GM21529 (cell line): ENCODE data around the gene ANKK1.

Experiments
- ATAC-seq: cut with Tn5 transposase; IDR thresholded peaks from one replicate; pipeline ENCODE4 v1.9.1; 2021; ENCODE audit not compliant: unreplicated experiment

ANKK1 gene

GRCh38 chr11:113387605-113388211 lies at the start of gene ANKK1:
Gene ANKK1 (plus strand): TSS chr11:113387779. CDS start chr11:113387885, 106 bp downstream.
- no peak for ATAC-seq

DNA sequence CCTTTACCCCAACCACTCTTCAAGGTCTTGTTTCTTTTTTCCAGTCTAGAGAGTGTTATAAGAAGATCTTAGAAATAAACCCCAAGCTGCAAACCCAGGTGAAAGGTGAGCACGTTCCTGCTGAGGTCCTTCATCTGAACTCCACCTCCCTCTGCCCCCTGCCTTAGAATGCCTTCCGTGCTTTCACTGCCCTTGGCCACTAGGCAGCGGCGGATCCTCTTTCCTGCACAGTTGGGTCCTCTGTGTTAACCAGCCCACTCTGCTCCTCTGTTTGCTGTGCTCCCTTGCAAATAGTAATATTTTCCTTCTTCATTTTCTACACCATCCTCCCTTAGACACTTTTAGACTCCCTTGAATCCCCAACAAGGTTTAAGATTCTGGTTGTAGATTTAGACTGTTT lies 48.8 kb upstream of the ANKK1 start:
- ATAC-seq, result no peak

DNA sequence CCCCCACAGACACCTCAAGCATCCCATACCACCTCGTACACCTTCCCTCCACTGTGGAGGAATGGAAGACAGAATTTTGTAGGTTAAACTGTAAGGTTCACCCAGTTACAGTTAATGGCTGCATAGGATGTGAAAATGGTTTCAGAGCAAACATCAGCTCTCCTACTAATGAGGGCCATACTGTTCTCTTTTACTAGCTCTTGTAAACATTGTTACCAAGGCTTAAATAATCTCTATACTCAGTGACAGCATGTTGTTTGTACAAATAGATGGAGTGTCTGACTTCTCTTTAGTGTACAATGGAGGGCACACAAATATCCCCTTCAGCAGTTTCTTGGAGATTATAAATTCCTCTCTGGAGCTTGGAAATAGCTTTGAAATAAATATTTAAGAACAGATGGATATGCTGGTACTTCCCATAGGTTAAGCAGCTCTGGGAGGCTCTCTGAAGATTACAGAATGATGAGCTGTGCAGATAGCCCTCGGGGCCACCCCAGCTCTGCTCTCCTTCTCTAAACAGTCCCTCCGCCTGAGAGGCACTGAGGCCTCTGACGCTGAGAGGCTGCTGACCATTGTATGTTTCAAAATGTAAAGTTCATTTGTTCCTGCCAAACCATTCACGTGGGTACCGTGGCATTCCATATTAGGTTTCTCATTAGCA lies 47.5 kb upstream of the ANKK1 start:
- ATAC-seq, result no peak

- ATAC-seq, result no peak
Measured at GRCh38 chr11:113341388-113342165, 46.0 kb upstream of the ANKK1 start.

- ATAC-seq, result no peak
Measured at GRCh38 chr11:113345978-113346377, 41.6 kb upstream of the ANKK1 start.

DNA sequence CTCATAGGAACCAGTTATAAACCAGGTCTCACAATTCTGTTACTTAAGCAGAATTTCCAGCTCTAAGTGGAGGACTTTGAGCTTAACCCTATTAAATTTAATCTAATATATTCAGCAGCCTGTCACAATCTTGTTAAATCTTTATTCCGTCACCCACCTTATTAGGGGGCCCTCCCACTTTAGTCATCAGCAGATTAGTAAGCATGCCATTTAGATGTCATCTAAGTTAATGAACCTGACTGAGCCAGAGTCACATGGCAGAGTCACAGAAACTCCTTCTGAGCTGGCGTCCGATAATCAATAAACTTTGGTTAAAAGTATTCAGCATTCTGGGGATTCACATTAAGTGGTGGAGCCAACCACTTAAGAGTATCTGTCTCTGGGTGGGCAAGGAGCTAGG lies 38.1 kb upstream of the ANKK1 start:
- no peak for ATAC-seq

DNA sequence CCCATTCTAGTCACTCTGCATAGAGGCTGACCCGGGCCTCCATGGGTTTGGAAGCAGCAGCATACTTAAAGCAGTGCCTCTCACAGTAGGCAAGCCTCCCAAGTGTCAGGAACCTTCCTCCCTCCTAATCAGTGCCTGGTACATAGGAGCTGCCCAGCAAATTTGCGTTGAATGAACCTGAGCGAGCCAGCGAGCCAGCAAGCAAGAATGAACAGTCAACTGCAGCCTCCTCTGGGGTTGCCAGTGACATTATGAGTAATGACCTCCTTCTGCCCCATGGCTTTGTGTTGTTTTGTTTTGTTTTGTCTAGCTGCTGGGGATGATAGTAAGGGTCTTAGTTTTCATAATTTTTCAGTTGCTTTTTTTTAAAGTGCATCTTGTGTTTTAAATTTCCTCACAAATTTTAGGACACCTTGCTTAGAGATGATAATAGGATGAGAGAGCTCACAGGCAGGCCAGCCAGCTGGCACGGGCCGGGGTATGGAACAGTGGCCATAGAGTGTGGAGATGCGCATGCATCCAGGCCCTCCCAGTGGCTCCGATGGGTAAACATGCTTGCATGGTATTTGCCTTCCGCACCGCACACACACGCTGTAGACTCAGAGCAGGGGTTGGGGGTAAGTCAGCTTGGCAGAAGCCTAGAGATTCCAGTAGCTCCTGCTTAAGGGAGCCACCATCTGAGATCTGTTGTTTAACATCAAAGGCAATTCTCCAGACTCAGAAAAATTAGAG lies 37.1 kb upstream of the ANKK1 start:
- ATAC-seq, result no peak

GRCh38 chr11:113351068-113351450 lies 36.5 kb upstream of the ANKK1 start:
- ATAC-seq, result no peak

GRCh38 chr11:113351480-113351879 lies 36.1 kb upstream of the ANKK1 start:
- ATAC-seq, result no peak

- ATAC-seq, result no peak
Measured at GRCh38 chr11:113356203-113356602, 31.4 kb upstream of the ANKK1 start.

DNA sequence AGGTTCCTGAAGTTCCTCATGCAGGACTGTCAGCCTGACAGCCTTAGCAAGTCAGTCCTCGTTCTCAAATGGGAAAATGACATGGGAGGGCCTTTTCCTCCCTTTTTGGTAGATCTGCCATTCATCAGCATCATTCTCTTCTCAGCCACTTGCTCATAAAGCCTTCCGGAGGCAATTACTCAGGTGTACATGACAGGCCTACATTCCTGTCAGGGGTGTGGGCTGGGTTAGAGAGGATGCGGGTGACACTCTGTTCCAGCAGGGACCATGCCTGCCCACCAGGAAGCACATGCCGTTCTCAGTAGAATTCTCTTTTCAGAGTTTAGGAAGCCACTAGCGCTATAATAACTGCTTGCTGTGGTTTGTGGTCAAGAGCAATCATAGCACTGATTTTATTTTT lies 24.2 kb upstream of the ANKK1 start:
- ATAC-seq, result no peak

DNA sequence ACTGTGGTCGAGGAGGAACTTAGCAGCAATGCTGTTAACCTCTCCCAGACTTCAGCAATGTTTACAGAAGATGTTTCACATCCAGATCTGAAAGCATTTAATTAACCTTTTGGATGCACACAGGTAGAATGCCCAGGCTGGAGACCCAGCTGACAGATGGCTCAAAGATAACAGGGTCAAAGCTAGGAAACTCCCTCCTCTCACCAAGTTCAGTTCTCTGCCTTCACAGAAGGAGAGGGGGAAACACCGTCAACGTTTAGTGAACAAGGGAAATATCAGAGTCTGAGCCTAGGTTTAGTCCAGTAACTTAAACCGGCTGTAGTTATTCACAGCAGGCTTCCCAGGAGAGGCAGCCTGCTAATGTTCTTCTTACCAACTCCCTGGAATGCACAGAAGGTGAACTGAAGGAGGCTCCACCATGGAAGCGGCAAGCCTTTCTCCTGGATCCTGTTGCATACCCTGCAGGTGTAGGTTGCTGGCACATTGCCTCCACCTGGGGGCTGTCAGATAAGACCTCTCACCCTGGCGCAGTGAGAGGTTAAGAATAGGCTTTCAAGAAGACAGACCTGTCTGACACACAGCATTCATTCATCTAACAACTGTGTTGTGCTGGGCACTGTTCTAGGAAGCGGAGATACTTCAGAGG lies 23.5 kb upstream of the ANKK1 start:
- no peak for ATAC-seq

DNA sequence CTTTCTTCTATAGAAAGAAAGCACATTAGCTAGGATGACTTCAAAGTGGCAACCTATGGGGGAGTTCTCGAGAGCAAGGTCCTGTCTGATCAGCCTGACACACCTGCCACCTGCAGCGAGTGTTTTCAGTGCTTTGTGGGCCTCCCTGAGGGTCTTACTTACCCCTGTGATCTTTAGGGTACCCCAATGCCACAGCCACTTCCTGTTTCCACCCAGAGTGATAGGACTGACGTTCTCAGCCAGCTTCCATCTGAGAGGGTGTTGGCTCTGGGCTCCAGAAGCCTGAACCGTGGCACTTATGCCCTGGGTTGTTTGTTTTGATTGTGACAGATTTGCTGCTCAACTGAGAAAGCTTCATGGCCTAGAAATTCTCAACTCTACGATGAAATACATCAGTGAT lies 21.7 kb upstream of the ANKK1 start:
- no peak for ATAC-seq

GRCh38 chr11:113369411-113369810 lies 18.2 kb upstream of the ANKK1 start:
- ATAC-seq, result no peak

DNA sequence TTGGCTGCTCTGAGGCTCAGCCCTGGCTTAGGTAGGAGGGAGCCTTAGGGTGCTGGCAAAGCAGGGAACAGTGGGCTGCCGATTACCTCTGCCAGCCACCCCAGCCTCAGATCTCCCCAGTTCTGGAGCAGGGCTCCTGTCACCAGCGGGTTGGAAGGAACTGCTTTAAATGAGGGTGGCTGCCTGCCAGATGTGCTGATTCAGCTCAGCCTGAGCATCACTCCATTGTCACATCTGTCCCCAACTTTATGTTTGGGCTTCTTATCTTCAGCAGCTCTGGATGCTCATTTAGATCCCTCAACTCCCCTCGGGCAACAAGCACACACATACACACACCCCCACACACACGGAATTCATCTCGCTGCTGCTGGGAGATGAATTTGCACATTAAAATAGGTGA lies 16.9 kb upstream of the ANKK1 start:
- no peak for ATAC-seq

DNA sequence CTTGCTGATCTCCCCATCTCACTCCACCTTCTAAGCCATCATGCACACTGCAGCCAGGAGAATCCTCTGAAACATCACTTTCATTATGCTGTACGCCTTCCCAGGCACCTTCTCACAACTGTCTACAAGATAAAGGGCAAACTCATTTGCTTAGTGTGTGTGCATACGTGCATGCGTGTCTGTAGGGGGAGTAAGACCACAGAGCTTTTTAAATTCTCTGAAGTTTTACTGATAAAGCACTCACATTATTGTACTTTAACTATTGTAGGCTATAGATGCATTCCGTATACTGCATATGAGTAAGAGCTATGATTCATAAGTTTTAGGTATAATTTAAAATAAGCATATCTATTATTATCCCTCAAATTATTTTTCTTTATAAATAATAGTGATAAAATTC lies 15.3 kb upstream of the ANKK1 start:
- no peak for ATAC-seq

DNA sequence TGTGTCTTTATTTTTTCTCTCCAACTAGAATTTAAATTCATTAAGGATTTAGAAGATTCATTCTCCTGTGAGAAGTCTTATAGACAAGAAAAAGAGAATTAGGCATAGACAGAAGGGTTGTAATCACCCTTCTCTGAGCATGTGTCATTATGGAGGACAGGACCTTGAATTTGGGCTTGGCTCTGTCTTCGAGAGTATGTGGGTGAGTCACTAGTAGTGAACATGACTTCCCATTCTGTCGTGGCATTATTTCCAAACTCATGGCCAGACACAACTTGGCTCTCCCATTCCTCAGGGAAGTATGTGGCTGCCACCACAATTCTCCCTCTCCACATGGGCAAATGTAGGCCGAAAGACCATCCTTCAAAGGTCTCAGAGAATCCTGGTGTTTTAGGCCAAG lies 14.3 kb upstream of the ANKK1 start:
- no peak for ATAC-seq

DNA sequence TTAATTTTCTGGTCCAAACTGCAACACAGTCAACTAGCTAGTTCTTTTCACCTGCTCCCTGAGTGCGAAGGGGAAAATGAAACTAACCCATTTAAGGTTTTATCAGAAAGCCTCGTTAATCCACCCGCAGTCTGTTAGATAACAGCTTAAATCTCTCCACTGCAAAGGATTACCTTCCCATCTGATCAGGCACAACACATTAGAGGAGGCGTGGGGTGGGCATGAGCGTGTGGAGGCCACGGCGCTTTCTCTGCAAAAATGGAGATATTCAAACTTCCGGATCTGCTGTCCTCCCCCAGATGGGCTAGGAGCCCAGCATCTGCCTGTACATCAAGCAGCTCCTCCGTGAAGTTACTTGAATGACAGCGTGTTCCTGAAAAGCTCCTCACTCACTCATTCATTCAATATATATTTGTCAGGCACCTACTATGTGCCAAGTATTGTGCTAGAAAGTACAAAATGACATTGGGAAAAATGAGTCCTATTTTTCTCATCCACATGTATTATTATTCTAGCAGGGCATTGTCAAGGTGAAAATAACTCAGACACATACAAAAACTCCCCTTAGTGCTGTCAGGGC lies 13.5 kb upstream of the ANKK1 start:
- ATAC-seq, result no peak

DNA sequence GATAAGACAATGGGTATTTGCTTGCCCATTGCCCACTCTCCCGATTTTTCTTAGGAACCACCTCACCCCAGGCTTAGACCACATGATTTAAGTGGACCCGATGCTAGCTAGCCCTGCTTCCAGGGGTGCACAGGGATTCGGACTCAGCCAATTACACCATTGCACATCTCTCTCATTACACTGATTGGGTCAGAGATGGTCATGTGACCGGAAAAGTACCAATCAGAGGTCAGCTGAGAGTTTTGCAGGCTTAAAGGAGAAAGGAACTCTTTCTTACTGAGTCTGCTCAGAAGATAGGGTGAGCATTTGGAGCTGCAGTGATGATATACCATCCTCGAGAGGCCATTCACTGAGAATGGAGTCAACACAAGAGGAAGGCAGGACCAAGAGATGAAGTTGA lies 12.2 kb upstream of the ANKK1 start:
- ATAC-seq, result no peak

- ATAC-seq, result no peak
Measured at GRCh38 chr11:113376156-113376555, 11.4 kb upstream of the ANKK1 start.
